WTC11 (cell line): ENCODE results near the gene KCNMA1. TPM values are rescaled to one million over a fixed set of nuclear protein-coding genes. Genes with fewer than 3 reads are reported as not detected.

ENCODE experiments used
- ATAC-seq: fragments of 200-7000 bp; cut with Tn5 transposase; 2 replicates; pipeline ENCODE4 v1.10.0; 2021; ENCODE audit warnings: mild to moderate bottlenecking, moderate library complexity
- CTCF ChIA-PET: fragments of 300-600 bp; sonication (Branson Sonifier 250); formaldehyde crosslinking; loops from one replicate; lab custom pipeline; 2021; ENCODE audit warnings: antibody characterized with exemption; lab: Charles Lee
- POLR2A ChIA-PET: fragments of 350-600 bp; sonication (Branson Sonifier 250); formaldehyde crosslinking; loops from one replicate; lab custom pipeline; 2021; ENCODE audit warnings: antibody characterized with exemption; lab: Charles Lee
- DNase-seq: peaks from one replicate; pipeline ENCODE4 v3.0.0; 2021; ENCODE audit warnings: low spot score
- H3K27ac Mint-ChIP-seq: 2 replicates; pipeline ENCODE4 v1.8.0; 2021; ENCODE audit warnings: mixed read lengths
- H3K27me3 Mint-ChIP-seq: 2 replicates; pipeline ENCODE4 v1.8.0; 2021; ENCODE audit warnings: low read depth, mild to moderate bottlenecking, moderate library complexity, mixed read lengths
- H3K36me3 Mint-ChIP-seq: 2 replicates; pipeline ENCODE4 v1.8.0; 2021; ENCODE audit warnings: mixed read lengths
- H3K4me1 Mint-ChIP-seq: 2 replicates; pipeline ENCODE4 v1.8.0; 2022; ENCODE audit warnings: mixed read lengths
- H3K4me3 Mint-ChIP-seq: 2 replicates; pipeline ENCODE4 v1.8.0; 2021; ENCODE audit warnings: mild to moderate bottlenecking, moderate library complexity, mixed read lengths
- H3K9me3 Mint-ChIP-seq: 2 replicates; pipeline ENCODE4 v1.8.0; 2021; ENCODE audit warnings: mixed read lengths
- ATF1 ChIP-seq: sonication (generic); formaldehyde crosslinking; IDR thresholded peaks from 2 replicates; pipeline ENCODE4 v1.8.1; 2023; ENCODE audit warnings: mild to moderate bottlenecking, moderate library complexity, missing genetic modification reagents
- CDX4 ChIP-seq: fragments of 250-450 bp; sonication (Bioruptor Pico); IDR thresholded peaks from 2 replicates; pipeline ENCODE4 v1.9.0; 2021; ENCODE audit warnings: moderate library complexity, mild to moderate bottlenecking, inconsistent platforms, borderline replicate concordance
- CREM ChIP-seq: sonication (generic); formaldehyde crosslinking; IDR thresholded peaks from 2 replicates; pipeline ENCODE4 v1.8.1; 2022; ENCODE audit warnings: mild to moderate bottlenecking, missing genetic modification reagents, moderate library complexity
- ESRRA ChIP-seq: sonication (generic); formaldehyde crosslinking; IDR thresholded peaks from 2 replicates; pipeline ENCODE4 v1.8.1; 2022; ENCODE audit warnings: mild to moderate bottlenecking, missing genetic modification reagents, borderline replicate concordance
- FOXJ3 ChIP-seq: sonication (generic); formaldehyde crosslinking; IDR thresholded peaks from 2 replicates; pipeline ENCODE4 v1.9.0; 2021; ENCODE audit warnings: missing genetic modification reagents, mild to moderate bottlenecking, borderline replicate concordance
- FOXK1 ChIP-seq: sonication (generic); formaldehyde crosslinking; IDR thresholded peaks from 2 replicates; pipeline ENCODE4 v1.8.0; 2022; ENCODE audit warnings: mild to moderate bottlenecking, moderate library complexity, missing genetic modification reagents
- FOXP1 ChIP-seq: sonication (generic); formaldehyde crosslinking; IDR thresholded peaks from 2 replicates; pipeline ENCODE4 v1.8.0; 2022; ENCODE audit warnings: missing genetic modification reagents, mild to moderate bottlenecking, moderate library complexity, borderline replicate concordance
- HMGXB4 ChIP-seq: sonication (generic); formaldehyde crosslinking; IDR thresholded peaks from 2 replicates; pipeline ENCODE4 v1.8.1; 2023; ENCODE audit warnings: mild to moderate bottlenecking, moderate library complexity, missing genetic modification reagents
- IRF2 ChIP-seq: sonication (generic); formaldehyde crosslinking; IDR thresholded peaks from 2 replicates; pipeline ENCODE4 v1.8.0; 2022; ENCODE audit warnings: low read depth, missing genetic modification reagents, borderline replicate concordance
- MLX ChIP-seq: sonication (generic); formaldehyde crosslinking; IDR thresholded peaks from 2 replicates; pipeline ENCODE4 v1.8.1; 2023; ENCODE audit warnings: mild to moderate bottlenecking, missing genetic modification reagents, moderate library complexity
- NFE2L1 ChIP-seq: sonication (generic); formaldehyde crosslinking; IDR thresholded peaks from 2 replicates; pipeline ENCODE4 v1.8.1; 2023; ENCODE audit warnings: missing genetic modification reagents
- NFYB ChIP-seq: sonication (generic); formaldehyde crosslinking; conservative IDR thresholded peaks from 2 replicates; pipeline ENCODE4 v1.8.0; 2022; ENCODE audit warnings: low read depth, missing genetic modification reagents
- OVOL2 ChIP-seq: fragments of 250-450 bp; sonication (Bioruptor Pico); IDR thresholded peaks from 2 replicates; pipeline ENCODE4 v1.9.0; 2021; ENCODE audit warnings: mild to moderate bottlenecking, borderline replicate concordance
- SMAD3 ChIP-seq: sonication (generic); formaldehyde crosslinking; IDR thresholded peaks from 2 replicates; pipeline ENCODE4 v1.8.0; 2022; ENCODE audit warnings: missing genetic modification reagents, mild to moderate bottlenecking, borderline replicate concordance
- SMAD4 ChIP-seq: sonication (generic); formaldehyde crosslinking; IDR thresholded peaks from 2 replicates; pipeline ENCODE4 v1.8.0; 2022; ENCODE audit warnings: mild to moderate bottlenecking, missing genetic modification reagents
- SOX15 ChIP-seq: fragments of 250-450 bp; sonication (Bioruptor Pico); IDR thresholded peaks from 2 replicates; pipeline ENCODE4 v1.9.0; 2021; ENCODE audit warnings: mild to moderate bottlenecking
- SP1 ChIP-seq: sonication (generic); formaldehyde crosslinking; conservative IDR thresholded peaks from 2 replicates; pipeline ENCODE4 v1.8.1; 2022; ENCODE audit warnings: missing genetic modification reagents
- TEAD1 ChIP-seq: sonication (generic); formaldehyde crosslinking; IDR thresholded peaks from 2 replicates; pipeline ENCODE4 v1.8.0; 2022; ENCODE audit warnings: mild to moderate bottlenecking, missing genetic modification reagents
- TP53 ChIP-seq: sonication (generic); formaldehyde crosslinking; IDR thresholded peaks from 2 replicates; pipeline ENCODE4 v1.8.1; 2023; ENCODE audit warnings: mild to moderate bottlenecking, missing genetic modification reagents
- ZNF423 ChIP-seq: fragments of 250-450 bp; sonication (Bioruptor Pico); IDR thresholded peaks from 2 replicates; pipeline ENCODE4 v2.1.2; 2022; ENCODE audit warnings: mild to moderate bottlenecking, moderate library complexity
- total RNA-seq: library from RNA; stranded (reverse); gene quantifications from 3 replicates; pipeline ENCODE4 v1.2.3, GENCODE V29; 2021
- TF ChIP-seq, protein P1 (sequence below): sonication (generic); formaldehyde crosslinking; conservative IDR thresholded peaks from 2 replicates; pipeline ENCODE4 v1.8.1; 2023; ENCODE audit warnings: mild to moderate bottlenecking, low read depth, missing genetic modification reagents, moderate library complexity
- TF ChIP-seq, protein P2 (sequence below): sonication (generic); formaldehyde crosslinking; IDR thresholded peaks from 2 replicates; pipeline ENCODE4 v1.8.0; 2023; ENCODE audit warnings: missing genetic modification reagents, mild to moderate bottlenecking, borderline replicate concordance

KCNMA1 gene
- total RNA-seq, 1 experiment from 2014 or later = 7.3 TPM

DNA sequence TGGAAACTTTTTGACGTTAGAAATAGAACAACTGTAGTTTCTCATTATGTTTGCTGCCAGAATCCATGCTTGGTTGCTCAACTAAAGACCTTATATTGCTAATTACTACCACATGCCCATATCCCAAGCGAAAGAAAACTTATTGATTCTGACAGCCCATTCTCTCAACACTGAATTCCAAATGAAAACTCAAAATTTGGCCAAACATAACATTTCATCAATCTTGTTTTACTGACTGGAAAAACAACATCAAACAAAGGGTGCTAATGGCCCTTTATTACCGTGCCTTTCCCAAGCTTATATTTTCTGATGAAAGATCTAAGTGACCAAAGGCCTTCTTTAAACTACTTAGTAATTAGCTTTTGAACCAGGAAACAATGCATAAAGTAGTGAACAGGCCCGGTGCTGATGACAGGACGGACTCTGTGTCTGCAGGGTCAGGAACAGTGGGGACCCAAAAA lies 531.8 kb downstream of the KCNMA1 start (continued):
- no peak for TF ChIP-seq MLX (CRISPR knock-in tag)
- TF ChIP-seq NFE2L1 (CRISPR knock-in tag) = no peak
- no peak for TF ChIP-seq ZNF423 (CRISPR knock-in tag)
- no peak for TF ChIP-seq FOXP1 (CRISPR knock-in tag)
- TF ChIP-seq, protein P1, sequence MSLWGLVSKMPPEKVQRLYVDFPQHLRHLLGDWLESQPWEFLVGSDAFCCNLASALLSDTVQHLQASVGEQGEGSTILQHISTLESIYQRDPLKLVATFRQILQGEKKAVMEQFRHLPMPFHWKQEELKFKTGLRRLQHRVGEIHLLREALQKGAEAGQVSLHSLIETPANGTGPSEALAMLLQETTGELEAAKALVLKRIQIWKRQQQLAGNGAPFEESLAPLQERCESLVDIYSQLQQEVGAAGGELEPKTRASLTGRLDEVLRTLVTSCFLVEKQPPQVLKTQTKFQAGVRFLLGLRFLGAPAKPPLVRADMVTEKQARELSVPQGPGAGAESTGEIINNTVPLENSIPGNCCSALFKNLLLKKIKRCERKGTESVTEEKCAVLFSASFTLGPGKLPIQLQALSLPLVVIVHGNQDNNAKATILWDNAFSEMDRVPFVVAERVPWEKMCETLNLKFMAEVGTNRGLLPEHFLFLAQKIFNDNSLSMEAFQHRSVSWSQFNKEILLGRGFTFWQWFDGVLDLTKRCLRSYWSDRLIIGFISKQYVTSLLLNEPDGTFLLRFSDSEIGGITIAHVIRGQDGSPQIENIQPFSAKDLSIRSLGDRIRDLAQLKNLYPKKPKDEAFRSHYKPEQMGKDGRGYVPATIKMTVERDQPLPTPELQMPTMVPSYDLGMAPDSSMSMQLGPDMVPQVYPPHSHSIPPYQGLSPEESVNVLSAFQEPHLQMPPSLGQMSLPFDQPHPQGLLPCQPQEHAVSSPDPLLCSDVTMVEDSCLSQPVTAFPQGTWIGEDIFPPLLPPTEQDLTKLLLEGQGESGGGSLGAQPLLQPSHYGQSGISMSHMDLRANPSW (CRISPR knock-in tag) = no peak
- no peak for TF ChIP-seq NFYB (CRISPR knock-in tag)
- TF ChIP-seq SMAD3 = no peak
- TF ChIP-seq FOXJ3 (CRISPR knock-in tag) = no peak
- TF ChIP-seq, all 79 proteins: peak for 0

DNA sequence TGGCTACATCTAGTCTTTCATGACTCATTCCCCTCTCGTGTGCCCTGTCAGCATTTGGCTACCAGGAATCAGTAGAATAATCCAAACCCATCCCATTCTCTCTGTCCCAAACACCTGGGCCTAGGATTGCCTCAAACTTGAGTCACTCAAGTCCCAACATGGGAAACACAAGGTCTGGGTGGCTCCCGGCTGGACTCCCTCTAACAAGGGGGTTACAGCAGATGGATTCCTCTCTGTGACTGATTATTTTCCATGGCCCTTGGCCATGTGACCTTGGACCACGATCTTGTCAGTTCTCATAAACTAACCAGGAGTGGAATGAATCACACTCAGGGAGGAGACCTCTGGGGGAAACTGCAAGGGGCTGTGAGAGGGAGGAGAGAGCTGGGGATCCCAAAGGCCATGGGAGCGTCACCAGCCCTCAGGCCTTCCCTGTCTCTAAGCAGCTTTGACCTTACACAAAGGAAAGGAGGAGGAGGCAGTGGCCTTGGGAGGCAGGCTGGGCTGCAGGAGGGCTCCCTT lies 533.1 kb downstream of the KCNMA1 start:
- no peaks in the 10 kb centered on the region for H3K9me3 Mint-ChIP-seq
- TF ChIP-seq FOXK1 (CRISPR knock-in tag) (no peak), IRF2 (CRISPR knock-in tag) (no peak), FOXJ3 (CRISPR knock-in tag) (no peak), SOX15 (CRISPR knock-in tag) (no peak), OVOL2 (CRISPR knock-in tag) (no peak), CREM (CRISPR knock-in tag) (no peak), ATF1 (CRISPR knock-in tag) (no peak), ESRRA (CRISPR knock-in tag) (no peak), NFE2L1 (CRISPR knock-in tag) (no peak), CDX4 (no peak), TEAD1 (CRISPR knock-in tag) (no peak), SP1 (CRISPR knock-in tag) (no peak), HMGXB4 (CRISPR knock-in tag) (no peak), TP53 (CRISPR knock-in tag) (no peak), SMAD4 (CRISPR knock-in tag) (no peak)
- TF ChIP-seq, protein P2, sequence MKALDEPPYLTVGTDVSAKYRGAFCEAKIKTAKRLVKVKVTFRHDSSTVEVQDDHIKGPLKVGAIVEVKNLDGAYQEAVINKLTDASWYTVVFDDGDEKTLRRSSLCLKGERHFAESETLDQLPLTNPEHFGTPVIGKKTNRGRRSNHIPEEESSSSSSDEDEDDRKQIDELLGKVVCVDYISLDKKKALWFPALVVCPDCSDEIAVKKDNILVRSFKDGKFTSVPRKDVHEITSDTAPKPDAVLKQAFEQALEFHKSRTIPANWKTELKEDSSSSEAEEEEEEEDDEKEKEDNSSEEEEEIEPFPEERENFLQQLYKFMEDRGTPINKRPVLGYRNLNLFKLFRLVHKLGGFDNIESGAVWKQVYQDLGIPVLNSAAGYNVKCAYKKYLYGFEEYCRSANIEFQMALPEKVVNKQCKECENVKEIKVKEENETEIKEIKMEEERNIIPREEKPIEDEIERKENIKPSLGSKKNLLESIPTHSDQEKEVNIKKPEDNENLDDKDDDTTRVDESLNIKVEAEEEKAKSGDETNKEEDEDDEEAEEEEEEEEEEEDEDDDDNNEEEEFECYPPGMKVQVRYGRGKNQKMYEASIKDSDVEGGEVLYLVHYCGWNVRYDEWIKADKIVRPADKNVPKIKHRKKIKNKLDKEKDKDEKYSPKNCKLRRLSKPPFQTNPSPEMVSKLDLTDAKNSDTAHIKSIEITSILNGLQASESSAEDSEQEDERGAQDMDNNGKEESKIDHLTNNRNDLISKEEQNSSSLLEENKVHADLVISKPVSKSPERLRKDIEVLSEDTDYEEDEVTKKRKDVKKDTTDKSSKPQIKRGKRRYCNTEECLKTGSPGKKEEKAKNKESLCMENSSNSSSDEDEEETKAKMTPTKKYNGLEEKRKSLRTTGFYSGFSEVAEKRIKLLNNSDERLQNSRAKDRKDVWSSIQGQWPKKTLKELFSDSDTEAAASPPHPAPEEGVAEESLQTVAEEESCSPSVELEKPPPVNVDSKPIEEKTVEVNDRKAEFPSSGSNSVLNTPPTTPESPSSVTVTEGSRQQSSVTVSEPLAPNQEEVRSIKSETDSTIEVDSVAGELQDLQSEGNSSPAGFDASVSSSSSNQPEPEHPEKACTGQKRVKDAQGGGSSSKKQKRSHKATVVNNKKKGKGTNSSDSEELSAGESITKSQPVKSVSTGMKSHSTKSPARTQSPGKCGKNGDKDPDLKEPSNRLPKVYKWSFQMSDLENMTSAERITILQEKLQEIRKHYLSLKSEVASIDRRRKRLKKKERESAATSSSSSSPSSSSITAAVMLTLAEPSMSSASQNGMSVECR = no peak
- DNase-seq (no peak), ATAC-seq (peak; percentile 56; the same call in 1 of the 2 replicates)
- peaks cover 24% of the 10 kb centered on the region for H3K4me1 Mint-ChIP-seq
- ChIA-PET POLR2A (no interaction called here), CTCF (no interaction called here)
- H3K36me3 Mint-ChIP-seq = no peaks in the 10 kb centered on the region
- H3K4me3 Mint-ChIP-seq = no peak overlapping the region
- peaks cover 26% of the 10 kb centered on the region for H3K27me3 Mint-ChIP-seq
- no peak overlapping the region for H3K27ac Mint-ChIP-seq
